Astrocyte (in vitro differentiated cells and primary cell): ENCODE data around the gene TMEM45A. TPM values are rescaled to one million over a fixed set of nuclear protein-coding genes. Genes with fewer than 3 reads are reported as not detected.

Experiments
- DNase-seq: peaks from one replicate; pipeline ENCODE4 v3.0.0-alpha.2; 2010; ENCODE audit warnings: low read depth
- FAIRE-seq: peaks from 2 replicates; lab custom pipeline; 2011; peaks lifted over from hg19 to GRCh38; lab: Jason Lieb, UNC
- H2AFZ ChIP-seq: 2 replicates; pipeline ENCODE4 v1.6.0; 2012; ENCODE audit warnings: low read depth, low read length, inconsistent platforms
- H3K27ac ChIP-seq: 2 replicates; pipeline ENCODE4 v1.5.1; 2011; ENCODE audit warnings: low read depth, low read length, inconsistent platforms
- H3K27me3 ChIP-seq: 2 replicates; pipeline ENCODE4 v1.6.0; 2011; ENCODE audit warnings: low read length, inconsistent platforms; ENCODE audit not compliant: insufficient read depth
- H3K36me3 ChIP-seq: 2 replicates; pipeline ENCODE4 v1.5.1; 2011; ENCODE audit warnings: low read length, inconsistent platforms; ENCODE audit not compliant: insufficient read depth
- H3K4me1 ChIP-seq: 2 replicates; pipeline ENCODE4 v1.5.1; 2011; ENCODE audit warnings: low read length, inconsistent platforms; ENCODE audit not compliant: insufficient read depth
- H3K4me2 ChIP-seq: 2 replicates; pipeline ENCODE4 v1.6.0; 2012; ENCODE audit warnings: low read length, inconsistent platforms
- H3K4me3 ChIP-seq: 2 replicates; pipeline ENCODE4 v1.5.1; 2011; ENCODE audit warnings: low read depth, mild to moderate bottlenecking, low read length, inconsistent platforms; ENCODE audit not compliant: insufficient read depth
- H3K79me2 ChIP-seq: 2 replicates; pipeline ENCODE4 v1.6.0; 2012; ENCODE audit warnings: mild to moderate bottlenecking, low read length, inconsistent platforms; ENCODE audit not compliant: insufficient read depth
- H3K9ac ChIP-seq: 2 replicates; pipeline ENCODE4 v1.6.0; 2012; ENCODE audit warnings: mild to moderate bottlenecking, low read length, inconsistent platforms
- H3K9me3 ChIP-seq: 2 replicates; pipeline ENCODE4 v1.5.1; 2012; ENCODE audit warnings: low read depth, mild to moderate bottlenecking, low read length, inconsistent platforms; ENCODE audit not compliant: insufficient read depth
- H4K20me1 ChIP-seq: 2 replicates; pipeline ENCODE4 v1.6.0; 2012; ENCODE audit warnings: low read length, inconsistent platforms; ENCODE audit not compliant: insufficient read depth
- H3K27ac Mint-ChIP-seq: one replicate; pipeline ENCODE4 v1.8.0; 2021; ENCODE audit warnings: mild to moderate bottlenecking, mixed read lengths; ENCODE audit not compliant: unreplicated experiment
- H3K27me3 Mint-ChIP-seq: one replicate; pipeline ENCODE4 v1.8.0; 2021; ENCODE audit warnings: low read depth, mixed read lengths; ENCODE audit not compliant: unreplicated experiment
- H3K36me3 Mint-ChIP-seq: one replicate; pipeline ENCODE4 v1.8.0; 2021; ENCODE audit warnings: low read depth, mixed read lengths; ENCODE audit not compliant: unreplicated experiment
- H3K4me1 Mint-ChIP-seq: one replicate; pipeline ENCODE4 v1.8.0; 2021; ENCODE audit warnings: low read depth, mixed read lengths; ENCODE audit not compliant: unreplicated experiment
- H3K4me3 Mint-ChIP-seq: one replicate; pipeline ENCODE4 v1.8.0; 2021; ENCODE audit warnings: mild to moderate bottlenecking, moderate library complexity, mixed read lengths; ENCODE audit not compliant: unreplicated experiment
- H3K9me3 Mint-ChIP-seq: one replicate; pipeline ENCODE4 v1.8.0; 2021; ENCODE audit warnings: mild to moderate bottlenecking, mixed read lengths; ENCODE audit not compliant: unreplicated experiment
- CTCF ChIP-seq: IDR thresholded peaks from 2 replicates; pipeline ENCODE4 v1.5.1; 2011; ENCODE audit warnings: low read depth, mild to moderate bottlenecking, inconsistent platforms, low read length, moderate library complexity; ENCODE audit not compliant: insufficient read depth
- EZH2 ChIP-seq: IDR thresholded peaks from 2 replicates; pipeline ENCODE4 v1.6.1; 2012; ENCODE audit warnings: mild to moderate bottlenecking, low read length, inconsistent platforms; ENCODE audit not compliant: insufficient read depth
- total RNA-seq: library from RNA; stranded (reverse); gene quantifications from 2 replicates; pipeline ENCODE4 v1.2.1, GENCODE V29; 2021

The TMEM45A gene
- total RNA-seq, 1 donor from 2014 or later: 35.5 TPM

GRCh38 chr3:100465892-100466777 lies 26.3 kb upstream of the TMEM45A start:
- no peaks in the 10 kb centered on the region for H3K4me1 ChIP-seq
- TF ChIP-seq EZH2 (no peak), CTCF (no peak)
- H4K20me1 ChIP-seq: no peaks in the 10 kb centered on the region
- no peaks in the 10 kb centered on the region for H3K4me1 Mint-ChIP-seq
- no peak overlapping the region for H3K27ac Mint-ChIP-seq
- H3K4me3 Mint-ChIP-seq: no peak overlapping the region
- H3K4me2 ChIP-seq: no peak overlapping the region
- H3K27me3 Mint-ChIP-seq: no peaks in the 10 kb centered on the region
- H3K27ac ChIP-seq: no peak overlapping the region
- no peaks in the 10 kb centered on the region for H3K36me3 ChIP-seq
- no peak for DNase-seq
- H3K9ac ChIP-seq: no peak overlapping the region
- no peak overlapping the region for H2AFZ ChIP-seq
- no peak for FAIRE-seq
- H3K4me3 ChIP-seq: no peak overlapping the region
- H3K79me2 ChIP-seq: no peaks in the 10 kb centered on the region
- H3K27me3 ChIP-seq: peaks cover 4% of the 10 kb centered on the region
- peaks cover 1% of the 10 kb centered on the region for H3K36me3 Mint-ChIP-seq
- peaks cover 26% of the 10 kb centered on the region for H3K9me3 Mint-ChIP-seq
- H3K9me3 ChIP-seq: peaks cover 7% of the 10 kb centered on the region

GRCh38 chr3:100467133-100467532 lies 25.3 kb upstream of the TMEM45A start:
- H3K27ac Mint-ChIP-seq: no peak overlapping the region
- FAIRE-seq (no peak), DNase-seq (no peak)
- Histone ChIP-seq H3K27ac (no peak overlapping the region), H2AFZ (no peak overlapping the region), H3K9me3 (peaks cover 7% of the 10 kb centered on the region), H3K36me3 (no peaks in the 10 kb centered on the region), H3K27me3 (no peaks in the 10 kb centered on the region), H3K79me2 (no peaks in the 10 kb centered on the region), H3K4me2 (no peak overlapping the region), H3K4me3 (no peak overlapping the region), H3K9ac (no peak overlapping the region), H4K20me1 (no peaks in the 10 kb centered on the region), H3K4me1 (no peaks in the 10 kb centered on the region)
- H3K4me1 Mint-ChIP-seq: no peaks in the 10 kb centered on the region
- TF ChIP-seq CTCF: no peak
- no peak for TF ChIP-seq EZH2
- peaks cover 26% of the 10 kb centered on the region for H3K9me3 Mint-ChIP-seq
- no peak overlapping the region for H3K4me3 Mint-ChIP-seq
- peaks cover 1% of the 10 kb centered on the region for H3K36me3 Mint-ChIP-seq
- no peaks in the 10 kb centered on the region for H3K27me3 Mint-ChIP-seq

- Mint-ChIP-seq H3K36me3 (peaks cover 1% of the 10 kb centered on the region), H3K27ac (no peak overlapping the region), H3K4me1 (no peaks in the 10 kb centered on the region), H3K9me3 (peaks cover 28% of the 10 kb centered on the region), H3K4me3 (no peak overlapping the region), H3K27me3 (no peaks in the 10 kb centered on the region)
- no peaks in the 10 kb centered on the region for H3K4me1 ChIP-seq
- no peak overlapping the region for H3K4me2 ChIP-seq
- H3K27ac ChIP-seq: no peak overlapping the region
- no peak overlapping the region for H3K4me3 ChIP-seq
- no peaks in the 10 kb centered on the region for H3K36me3 ChIP-seq
- TF ChIP-seq CTCF: no peak
- TF ChIP-seq EZH2: no peak
- no peaks in the 10 kb centered on the region for H3K79me2 ChIP-seq
- no peaks in the 10 kb centered on the region for H3K27me3 ChIP-seq
- no peak overlapping the region for H2AFZ ChIP-seq
- H4K20me1 ChIP-seq: no peaks in the 10 kb centered on the region
- FAIRE-seq: no peak
- peaks cover 7% of the 10 kb centered on the region for H3K9me3 ChIP-seq
- H3K9ac ChIP-seq: no peak overlapping the region
- no peak for DNase-seq
Observed at GRCh38 chr3:100468676-100469075, 23.7 kb upstream of the TMEM45A start.
